Activated T-helper 9 cell treated with anti-CD3 and anti-CD28 coated beads, Interleukin-2, amount 50 U/mL, for 16 hours (primary cell): ENCODE data around the gene EBF3.

ENCODE experiments used
- DNase-seq: peaks from one replicate; pipeline ENCODE4 v3.0.0-alpha.2; 2020; ENCODE audit warnings: low read depth

The EBF3 gene

DNA sequence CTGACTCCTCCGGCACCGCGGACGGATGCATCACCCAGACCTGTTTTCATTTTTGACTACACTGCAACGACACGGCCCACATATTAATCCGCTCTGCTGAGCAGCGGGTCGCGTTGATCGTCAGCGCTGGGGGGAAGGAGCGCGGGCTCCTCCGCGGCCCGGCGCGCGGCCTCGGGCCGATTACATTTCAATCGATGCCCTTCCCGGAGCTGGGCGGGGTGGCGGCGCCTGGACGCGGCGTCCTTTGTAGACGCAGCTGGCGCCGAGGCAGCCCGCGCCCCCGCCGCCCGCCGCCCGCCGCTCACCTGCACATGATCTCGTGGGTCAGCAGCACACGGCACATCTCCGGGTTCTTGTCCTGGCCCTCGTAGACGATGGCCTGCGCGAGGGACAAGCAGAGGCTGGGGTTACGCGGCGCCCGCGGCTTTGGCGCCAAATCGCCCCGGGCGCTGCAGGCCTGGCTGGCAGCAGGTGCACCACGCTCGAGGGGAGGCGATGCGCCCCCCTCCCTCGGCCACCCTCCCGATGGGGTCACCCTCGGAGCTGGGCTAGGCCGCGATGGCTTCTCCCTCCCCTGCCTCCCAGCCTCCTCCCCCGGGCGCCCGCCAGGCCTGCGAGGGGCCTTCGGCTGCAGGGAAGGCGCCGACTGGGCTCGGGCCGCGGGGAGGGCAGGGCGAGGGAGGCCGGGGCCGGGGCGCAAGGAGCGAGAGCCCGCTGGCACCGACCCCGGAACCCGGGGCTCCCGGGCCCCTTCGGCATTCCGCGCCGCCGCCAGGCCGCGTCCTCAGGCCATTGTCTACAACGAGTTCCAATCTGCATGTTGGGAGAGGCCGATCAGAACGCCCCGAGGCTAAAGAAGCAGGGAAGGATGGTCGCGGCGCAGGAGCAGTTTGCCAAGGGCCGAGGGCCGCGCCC, 5.2 kb downstream of the EBF3 start:
- no peak for DNase-seq

DNA sequence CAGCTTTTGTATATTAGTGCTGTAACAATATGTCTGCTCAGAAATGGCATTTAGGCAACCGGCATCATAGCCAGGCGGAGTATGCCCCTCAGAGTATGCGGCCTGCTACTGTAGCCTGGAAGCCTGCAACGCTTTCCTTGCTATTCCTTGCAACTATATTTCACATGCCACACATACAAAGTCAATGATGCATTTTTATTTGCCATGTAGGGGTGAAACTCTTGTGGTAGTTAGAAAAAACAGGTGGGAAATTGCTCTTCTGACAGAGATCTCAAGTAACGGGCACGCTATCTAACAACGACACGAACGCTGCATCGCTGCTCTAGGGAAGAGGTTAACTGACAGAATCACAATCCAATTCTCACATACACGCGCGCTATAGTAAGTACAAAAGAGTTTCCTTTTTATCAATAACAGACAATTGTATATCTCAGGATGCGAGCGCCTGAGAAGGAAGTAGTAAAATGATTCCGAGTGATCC, 5.9 kb downstream of the EBF3 start:
- DNase-seq = no peak

DNA sequence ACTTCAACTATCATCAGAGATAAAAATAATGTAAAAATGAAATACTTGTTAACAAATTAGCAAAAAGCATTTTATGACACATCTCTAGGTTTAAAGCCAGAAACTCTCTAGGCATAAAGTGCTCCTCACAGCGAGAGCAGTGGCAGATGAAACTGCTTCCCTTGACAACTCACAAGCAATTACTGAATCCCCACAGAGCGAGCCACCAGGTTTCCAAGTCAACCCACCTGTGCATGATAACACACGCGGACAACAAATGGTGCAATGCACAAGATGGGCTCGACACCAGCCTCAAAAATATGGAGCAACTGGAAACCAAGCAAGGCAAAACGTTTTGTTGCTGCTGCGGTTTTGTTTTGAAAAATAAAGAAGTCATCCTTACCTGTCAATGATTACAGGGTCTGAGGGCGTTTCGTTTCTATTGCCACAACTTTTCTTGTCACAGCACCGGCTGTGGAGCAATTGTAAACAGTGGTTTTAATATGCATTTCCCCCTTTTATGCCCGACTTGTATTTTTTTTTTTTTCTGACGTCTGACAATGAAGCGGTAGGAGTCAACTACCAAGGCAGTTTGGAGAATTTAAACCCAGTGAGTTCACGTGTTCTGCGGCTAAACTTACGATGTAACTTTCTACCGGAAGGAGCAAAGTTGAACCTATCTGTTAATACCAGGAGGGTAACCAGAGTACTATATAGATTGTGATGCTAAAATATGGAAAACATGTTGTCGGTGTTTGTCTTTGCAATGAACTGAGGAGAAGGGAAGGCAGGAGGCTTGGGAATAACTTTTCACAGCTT, 7.0 kb downstream of the EBF3 start:
- DNase-seq = no peak

DNA sequence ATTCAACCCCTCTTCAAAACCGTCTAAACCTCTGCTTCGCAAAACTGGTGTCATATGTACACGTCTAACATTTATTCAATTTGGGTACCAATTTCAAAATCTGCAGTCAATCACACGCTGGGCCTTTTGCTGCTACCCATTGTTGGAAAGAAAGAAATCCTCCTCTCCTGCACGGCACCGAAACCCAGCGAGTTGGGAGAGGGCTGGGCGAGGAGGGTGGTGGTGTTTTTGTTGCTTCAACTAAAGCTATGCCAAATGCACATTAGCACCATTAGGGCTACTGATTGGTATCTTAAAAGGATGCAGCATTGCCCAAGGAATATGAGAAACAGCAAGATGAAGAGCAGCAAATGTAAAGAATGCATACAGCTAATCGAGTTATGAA, 7.8 kb downstream of the EBF3 start:
- DNase-seq = no peak

DNA sequence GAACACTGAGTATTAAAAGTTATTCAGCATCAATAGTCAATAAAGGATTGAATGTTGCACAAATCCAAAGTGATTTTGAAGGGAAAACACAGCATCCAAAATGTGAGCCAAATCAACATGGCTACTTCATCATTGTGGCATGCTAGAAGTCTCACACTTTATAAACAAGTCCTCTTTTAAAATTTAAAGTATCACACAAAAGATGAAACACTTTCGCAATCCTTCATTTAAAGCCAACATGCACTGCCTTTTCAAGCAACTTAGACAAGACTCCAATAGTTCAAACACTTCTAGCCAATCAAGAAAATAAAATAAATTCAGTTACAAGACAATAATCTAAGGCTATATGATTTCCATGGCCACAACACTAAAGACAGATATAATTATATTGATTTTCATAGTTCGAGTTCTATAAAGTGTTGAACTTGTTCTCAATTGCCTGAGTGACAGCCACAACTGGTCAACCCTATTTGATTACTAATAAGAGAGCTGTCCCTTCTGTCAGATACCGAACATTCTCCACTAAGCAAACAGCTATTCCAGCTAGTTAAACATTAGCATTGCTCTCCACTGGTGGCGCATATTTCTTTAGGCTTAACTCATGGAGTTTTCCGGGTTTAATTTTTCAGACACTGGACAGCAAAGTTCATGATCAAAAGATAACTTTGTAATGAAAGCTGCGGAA, 8.3 kb downstream of the EBF3 start:
- DNase-seq = no peak

DNA sequence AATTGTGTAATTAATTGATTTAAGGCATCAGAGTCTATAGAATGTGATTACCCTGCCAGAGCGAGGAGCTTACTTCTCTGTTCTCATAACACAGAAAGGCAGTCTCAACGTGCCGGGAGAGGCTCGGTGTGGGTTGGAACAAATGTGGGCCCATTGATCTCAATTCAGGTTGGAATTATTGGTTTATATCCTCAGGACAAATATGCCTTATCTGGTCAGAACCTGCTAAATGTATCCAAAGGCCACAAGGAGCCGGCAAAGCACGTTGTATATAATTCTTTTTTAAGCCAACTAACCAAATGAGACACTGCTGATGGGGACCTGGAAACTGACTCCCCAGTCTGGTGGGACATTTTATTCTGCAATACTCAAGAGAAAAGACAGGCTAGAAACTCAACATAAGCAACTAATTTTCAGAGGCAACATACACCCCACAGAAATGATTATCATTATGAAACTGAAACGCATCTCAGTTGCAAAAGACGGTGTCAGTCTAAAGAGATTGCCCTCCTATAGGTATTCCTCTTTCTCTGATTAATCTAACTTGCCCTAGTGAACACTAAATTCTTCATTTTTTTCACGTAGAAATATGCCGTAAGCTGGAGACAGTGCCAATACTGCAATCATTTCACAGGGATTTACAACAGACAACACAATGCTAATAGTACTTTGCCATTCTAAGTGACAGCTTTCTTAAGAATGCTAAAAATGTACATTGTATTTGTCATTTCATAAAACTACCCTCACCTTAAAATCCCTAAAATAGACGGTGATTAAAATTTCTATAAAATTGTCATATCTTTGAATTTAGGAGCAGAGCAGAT, 9.4 kb downstream of the EBF3 start:
- DNase-seq = no peak

DNA sequence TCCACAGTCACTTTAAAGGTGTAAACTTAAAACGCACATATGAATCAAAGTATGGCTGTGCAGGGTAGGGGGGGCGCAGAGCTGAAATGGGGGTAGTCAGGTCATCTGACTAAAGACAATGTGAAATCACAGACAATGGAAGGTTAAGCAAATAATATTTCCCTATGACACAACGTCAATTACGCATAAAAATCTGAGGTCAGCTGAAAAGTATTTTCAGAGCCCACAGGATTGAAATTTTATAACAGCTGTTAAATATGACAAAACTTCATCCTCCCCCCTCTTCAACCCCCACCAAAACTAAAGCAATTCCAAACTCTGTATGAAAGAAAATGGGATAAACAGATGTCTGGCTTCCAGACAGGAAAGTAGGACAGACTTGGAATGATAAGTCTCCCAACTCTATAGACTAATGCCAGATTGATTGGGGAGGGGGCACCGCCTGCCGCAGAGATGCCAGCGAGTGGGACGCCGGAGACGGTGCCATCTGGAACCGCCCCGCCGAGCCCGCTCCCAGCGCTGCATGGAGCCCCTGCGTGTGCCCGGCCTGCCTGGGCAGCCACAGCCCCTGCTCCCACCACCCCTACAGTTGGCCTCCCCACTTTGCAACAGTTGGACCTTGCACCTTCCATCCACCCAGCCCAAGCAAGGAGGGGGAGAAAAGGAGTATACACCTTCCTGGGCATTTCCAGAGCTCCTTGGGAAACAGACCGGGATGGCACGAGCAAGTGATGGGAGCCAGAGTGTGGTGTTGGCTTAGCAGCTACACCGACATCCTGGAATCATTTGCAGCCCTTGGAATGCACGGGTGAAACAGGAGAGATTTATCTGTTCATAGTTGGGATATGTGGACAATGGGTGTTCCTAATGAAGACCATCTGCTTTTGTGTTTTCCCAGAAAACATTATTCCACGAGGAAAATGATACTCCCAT, 10.7 kb downstream of the EBF3 start:
- no peak for DNase-seq

DNA sequence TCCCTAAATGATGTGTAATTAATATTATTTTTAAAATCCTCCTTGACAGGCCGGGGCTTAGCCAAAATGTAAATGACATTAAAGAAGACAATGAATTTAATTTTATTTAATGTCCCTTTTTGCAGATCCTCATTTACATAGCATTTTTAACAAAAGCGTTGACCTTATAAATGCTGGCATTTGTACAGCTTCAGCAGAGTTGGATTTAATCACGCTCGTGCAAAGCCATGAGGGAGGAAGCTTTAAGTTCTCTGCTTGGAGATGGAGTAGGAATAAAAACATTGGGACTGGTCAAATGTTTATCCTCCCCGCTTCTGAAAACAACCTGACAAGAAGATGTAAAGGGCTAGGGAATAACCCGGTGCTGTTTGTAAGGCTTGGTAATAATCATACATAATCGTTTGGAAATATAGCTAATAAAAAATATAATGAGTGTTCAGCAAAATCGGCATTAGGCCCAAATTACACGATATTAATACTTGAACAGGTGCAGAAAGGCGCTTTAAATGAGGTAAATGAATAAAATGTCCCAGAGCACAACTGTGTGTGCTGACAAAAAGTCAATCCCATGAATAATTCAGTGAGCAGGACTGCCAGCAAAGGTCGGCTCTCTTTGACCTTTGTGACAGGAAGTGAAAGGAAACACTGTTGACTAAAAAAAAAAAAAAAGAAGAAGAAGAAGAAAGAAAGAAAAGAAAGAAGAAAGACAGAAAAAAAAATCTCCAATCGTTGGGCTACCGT, 11.5 kb downstream of the EBF3 start:
- no peak for DNase-seq

DNA sequence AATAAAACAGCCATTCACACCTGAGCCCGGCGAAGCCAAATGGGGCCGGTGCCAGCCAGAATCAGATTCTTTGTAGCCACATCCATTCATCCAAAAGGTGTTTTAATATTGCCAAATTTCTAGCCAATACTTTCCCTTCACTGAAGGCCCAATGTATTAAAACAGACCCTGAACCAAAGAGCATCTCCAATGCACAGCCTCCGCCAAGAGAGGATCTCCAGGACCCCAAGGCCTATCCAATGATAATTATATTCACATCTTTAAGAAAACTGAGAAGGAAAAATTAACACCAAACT, 12.2 kb downstream of the EBF3 start:
- no peak for DNase-seq

DNA sequence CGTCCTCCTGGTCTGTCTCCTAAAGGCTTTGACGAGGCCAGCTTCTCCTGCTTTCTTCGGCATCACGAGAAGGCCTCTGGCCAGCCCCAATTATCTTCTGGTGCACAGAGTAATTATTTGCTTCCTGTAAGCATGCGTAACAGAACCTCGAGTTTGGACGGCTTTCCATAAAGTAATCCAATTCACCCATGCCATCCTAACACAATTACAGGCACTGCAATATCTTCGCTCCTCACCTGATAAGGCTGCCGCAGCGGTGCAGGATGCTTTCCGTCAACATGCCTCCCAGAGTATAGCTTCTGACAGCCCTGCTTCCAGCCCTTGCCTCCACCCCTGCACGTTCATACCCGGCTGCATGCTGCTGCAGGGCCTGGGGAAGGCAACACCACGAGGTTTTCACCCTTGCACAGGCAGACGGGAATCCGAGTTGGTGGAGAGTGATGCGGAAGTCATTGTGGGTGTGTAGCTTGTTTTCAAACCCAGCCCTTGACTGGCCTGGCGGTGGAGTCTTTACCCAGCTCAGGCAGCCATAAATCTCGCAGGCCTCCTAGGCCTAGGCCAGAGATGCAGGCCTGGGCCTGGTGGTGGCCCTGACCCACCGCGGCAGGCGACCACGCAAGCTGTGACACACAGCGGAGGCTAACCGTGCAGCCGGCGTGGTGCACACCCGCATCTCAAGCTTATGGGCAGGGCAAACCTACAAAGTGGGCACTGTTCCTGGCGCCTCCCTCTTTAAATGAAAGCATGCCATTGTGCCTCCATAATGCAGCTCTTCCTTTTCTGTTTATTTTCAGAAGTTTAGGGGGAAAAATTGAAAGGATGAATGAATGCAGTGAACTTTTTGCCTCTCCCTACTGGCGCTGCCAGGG, 12.7 kb downstream of the EBF3 start:
- DNase-seq = no peak

DNA sequence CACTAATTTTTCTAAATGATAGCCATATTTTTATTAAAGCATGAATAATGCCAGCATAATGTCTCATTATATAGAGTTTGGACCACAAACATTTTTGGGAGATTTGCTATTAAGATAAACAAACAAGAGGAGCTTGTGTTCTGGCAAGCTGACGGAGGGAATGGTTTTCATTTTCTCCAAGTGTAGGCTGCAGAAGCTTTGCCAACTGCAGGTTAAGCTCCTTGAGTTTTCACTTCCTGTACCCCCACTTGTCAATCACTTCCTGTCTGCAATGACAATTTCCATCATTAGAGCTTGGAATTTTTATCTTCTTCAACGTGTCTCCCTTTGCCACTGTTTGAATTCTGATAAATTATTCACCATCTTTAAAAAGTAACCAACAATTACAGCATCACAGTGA, 13.4 kb downstream of the EBF3 start:
- DNase-seq = no peak

DNA sequence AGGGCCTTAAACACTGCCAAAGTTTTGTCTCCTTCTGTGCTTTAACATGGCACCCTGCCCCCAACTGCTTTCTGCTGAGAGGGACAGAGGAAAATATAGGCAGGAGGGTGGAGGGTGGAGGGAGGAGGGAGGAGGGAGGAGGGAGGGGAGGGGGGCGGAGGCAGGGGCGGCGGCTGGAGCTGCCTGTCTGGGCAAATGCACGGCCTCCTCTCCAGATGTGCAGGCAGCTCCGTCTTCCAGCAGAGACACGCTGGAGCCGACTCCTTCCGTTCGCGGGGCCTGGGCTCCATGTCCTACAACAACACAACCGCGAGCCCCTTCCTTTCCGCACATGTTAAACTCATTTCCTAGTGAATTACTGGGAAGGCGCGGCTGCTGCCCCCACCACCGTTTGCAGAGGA, 14.2 kb downstream of the EBF3 start:
- DNase-seq = no peak

DNA sequence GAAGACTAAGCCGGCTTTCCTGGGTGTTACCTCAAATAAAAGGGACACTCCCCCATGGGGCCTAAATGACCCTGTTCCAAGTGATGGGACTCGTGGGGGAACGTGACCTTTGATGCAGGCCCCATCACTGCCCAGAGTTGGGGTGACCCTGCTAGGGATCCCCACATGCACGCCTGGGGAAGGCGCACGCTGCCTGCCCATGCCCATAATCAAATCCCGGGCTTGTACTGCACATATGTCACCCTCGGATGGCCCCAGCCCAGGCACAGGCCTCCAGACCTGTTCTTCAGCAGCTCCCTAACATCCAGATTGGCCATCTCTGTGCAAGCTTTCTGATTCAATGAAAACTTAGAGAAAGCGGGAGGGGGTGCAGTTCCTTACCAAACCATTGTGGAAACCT, 14.7 kb downstream of the EBF3 start:
- DNase-seq = no peak

DNA sequence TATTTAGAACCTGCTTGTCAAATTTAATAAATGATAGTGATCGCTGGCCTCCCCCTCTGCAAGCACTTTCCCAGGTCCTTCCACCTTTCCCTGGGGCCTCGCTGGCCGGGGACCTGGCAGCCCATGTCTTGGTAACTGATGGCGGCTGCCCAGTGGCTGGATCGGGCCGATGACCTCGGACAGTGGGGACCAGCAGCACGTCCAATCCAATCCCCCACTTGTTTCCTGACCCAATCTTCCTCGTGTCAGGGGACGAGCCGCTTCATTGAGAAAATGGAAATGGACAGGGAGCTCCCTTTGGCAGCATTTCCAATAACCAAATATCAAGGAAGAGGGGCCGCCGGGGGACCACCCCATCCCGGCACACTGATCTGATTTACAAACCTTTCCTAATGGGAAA, 17.2 kb downstream of the EBF3 start:
- no peak for DNase-seq

DNA sequence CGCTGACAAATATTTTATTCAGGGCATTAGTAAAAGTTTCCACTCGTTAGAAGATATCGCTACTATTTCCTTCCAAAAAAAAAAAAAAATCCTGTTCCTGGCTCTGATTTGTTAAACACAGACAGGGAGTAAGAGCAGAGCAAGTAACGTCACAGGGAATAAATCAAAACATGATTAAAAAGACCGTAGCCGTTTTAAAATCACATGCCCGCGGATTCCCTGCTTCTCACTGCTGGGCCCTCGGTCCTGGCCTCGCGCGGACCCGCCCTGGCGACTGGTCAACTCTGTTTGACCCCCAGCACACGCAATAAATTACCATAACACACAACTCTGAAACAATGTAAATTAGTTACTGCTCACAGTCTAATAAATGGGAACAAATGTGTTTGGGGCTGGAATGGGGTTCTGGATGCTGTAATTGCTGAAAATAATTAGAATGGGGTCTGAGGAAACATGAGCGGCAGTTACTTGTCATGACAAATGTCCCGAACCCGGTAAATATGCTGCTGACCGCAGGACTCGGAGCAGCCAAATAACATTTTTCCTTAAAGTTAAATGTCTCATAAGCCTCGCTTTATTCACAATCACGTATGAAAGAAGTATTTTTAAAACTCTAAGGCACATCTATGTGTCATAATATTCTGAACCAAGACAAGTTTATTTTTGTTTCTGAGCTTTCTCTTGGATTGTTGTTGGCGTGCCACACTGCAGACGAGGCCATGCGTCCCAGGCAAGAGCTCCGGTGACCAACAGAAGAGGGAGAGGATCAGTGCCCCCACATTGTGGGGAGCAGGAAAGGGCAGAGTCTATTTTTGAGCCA, 17.9 kb downstream of the EBF3 start:
- DNase-seq = no peak

DNA sequence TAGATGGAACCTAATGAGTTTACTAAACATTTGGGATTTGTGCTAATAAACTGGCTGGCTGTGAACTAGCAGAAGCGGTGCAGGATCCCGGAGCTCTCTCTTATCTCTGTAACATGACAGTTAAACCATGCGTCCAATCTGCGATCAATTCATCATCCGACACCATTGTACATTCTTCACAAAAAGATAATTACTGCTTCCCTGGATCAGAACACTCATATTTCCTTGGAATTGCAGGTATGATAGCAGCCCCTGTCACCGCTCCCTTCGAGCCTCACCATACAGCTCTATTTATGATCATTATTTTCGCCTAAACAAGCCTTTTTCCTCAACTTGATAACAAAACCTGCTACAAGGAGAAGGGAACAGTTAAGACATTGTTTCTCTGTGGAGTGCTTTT, 18.5 kb downstream of the EBF3 start:
- no peak for DNase-seq

DNA sequence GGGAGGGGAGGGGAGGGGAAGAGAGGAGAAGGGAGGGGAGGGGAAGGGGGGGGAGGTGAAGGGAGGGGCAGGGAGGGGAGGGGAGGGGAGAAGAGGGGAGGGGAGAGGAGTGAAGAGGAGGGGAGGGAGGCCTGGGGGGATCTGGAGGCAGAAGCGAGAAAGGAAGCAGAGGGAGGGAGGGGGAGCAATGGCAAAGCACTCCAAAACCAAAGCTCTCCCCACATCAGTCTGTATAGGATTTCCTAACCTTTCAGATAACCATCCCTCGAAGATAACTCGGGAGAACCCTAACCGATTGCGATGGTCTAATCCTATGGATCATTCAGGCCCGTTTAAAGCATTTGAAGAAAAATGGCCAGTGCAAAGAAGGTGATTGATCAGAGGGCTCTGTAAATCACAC, 19.0 kb downstream of the EBF3 start:
- no peak for DNase-seq

DNA sequence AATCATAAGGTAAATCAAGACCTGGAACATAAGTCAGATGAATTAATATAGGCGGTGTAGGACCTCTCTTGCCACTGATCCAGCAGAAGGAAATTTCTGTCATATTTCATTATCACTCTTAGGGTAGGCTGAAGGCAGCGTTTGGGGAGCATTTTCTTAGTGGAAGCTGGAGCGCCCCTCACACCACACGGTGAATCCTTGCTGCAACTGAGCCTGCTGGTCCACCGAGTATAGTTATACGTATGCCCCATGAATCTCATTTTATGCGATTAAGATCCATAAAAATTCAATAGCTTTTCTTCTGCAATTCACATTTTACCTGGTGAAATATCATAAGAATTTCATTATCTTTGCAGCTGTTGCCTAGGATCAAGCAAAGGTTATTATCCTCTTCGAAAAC, 19.6 kb downstream of the EBF3 start:
- no peak for DNase-seq
